Naive thymus-derived CD8-positive, alpha-beta T cell (primary cell): Measurements from ENCODE around the gene NPB. TPM values are rescaled to one million over a fixed set of nuclear protein-coding genes. Genes with fewer than 3 reads are reported as not detected.
A peak's percentile ranks its signal among the peaks of the same experiment; 100 is the strongest.

Experiments used
- ATAC-seq, 2 donors: fragments of 150-1000 bp; cut with Tn5 transposase in 1 of 2; sonication (Bioruptor Pico), chemical (Tn5 transposase) in 1 of 2; 1 replicate in 1 of 2; 2 replicates in 1 of 2; pipeline ENCODE4 v1.10.0; 2021; ENCODE audit warnings: mild to moderate bottlenecking in 2 of 2, moderate library complexity in 2 of 2
- POLR2A ChIA-PET: fragments of 350-600 bp; sonication (Branson Sonifier 250); formaldehyde crosslinking; loops from one replicate; lab custom pipeline; 2021; ENCODE audit warnings: antibody characterized with exemption; lab: Charles Lee
- DNase-seq, 10 donors: peaks; one replicate each; pipeline versions ENCODE4 v3.0.0 to v3.0.0-alpha.2; 2020 to 2022
- H3K27ac Mint-ChIP-seq, 10 donors: one replicate each; pipeline ENCODE4 v1.8.0; 2020 to 2022; ENCODE audit warnings: mild to moderate bottlenecking in 10 of 10, mixed read lengths in 10 of 10, moderate library complexity in 4 of 10, inconsistent platforms in 1 of 10
- H3K27me3 Mint-ChIP-seq, 5 donors: one replicate each; pipeline ENCODE4 v1.8.0; 2021 to 2022; ENCODE audit warnings: mixed read lengths in 5 of 5
- H3K36me3 Mint-ChIP-seq, 3 donors: one replicate each; pipeline ENCODE4 v1.8.0; 2020 to 2022; ENCODE audit warnings: mixed read lengths in 3 of 3, mild to moderate bottlenecking in 2 of 3, inconsistent platforms in 1 of 3
- H3K4me1 Mint-ChIP-seq, 4 donors: one replicate each; pipeline ENCODE4 v1.8.0; 2021 to 2022; ENCODE audit warnings: mixed read lengths in 4 of 4
- H3K4me3 Mint-ChIP-seq, 10 donors: one replicate each; pipeline ENCODE4 v1.8.0; 2020 to 2022; ENCODE audit warnings: mild to moderate bottlenecking in 10 of 10, mixed read lengths in 10 of 10, moderate library complexity in 6 of 10, inconsistent platforms in 1 of 10
- H3K9me3 Mint-ChIP-seq, 9 donors: one replicate each; pipeline ENCODE4 v1.8.0; 2020 to 2022; ENCODE audit warnings: mixed read lengths in 9 of 9, mild to moderate bottlenecking in 3 of 9, inconsistent platforms in 1 of 9, moderate library complexity in 1 of 9
- polyA plus RNA-seq, 3 donors: library from polyadenylated mRNA; unstranded; fragments of 300-500 nt; fragmentation: Illumina TruSeq; gene quantifications; one replicate each; pipeline ENCODE4 v1.2.3, GENCODE V29; 2021
- total RNA-seq, 8 experiments: library from RNA in 2 of 8; stranded (reverse) in 2 of 8; gene quantifications; one replicate each; pipeline ENCODE4 v1.2.3 and lab custom pipeline; 2021 to 2026

The NPB gene
- total and polyA plus RNA-seq, 5 experiments from 2014 or later: 0.69 to 1.0 TPM; not detected in 3

GRCh38 chr17:81948635-81949378 is 46.8 kb downstream of the NPB start:
- peaks cover 4 to 8% (median 5%) of the 10 kb centered on the region in 4 donors for H3K4me1 Mint-ChIP-seq
- DNase-seq (no peak), ATAC-seq (no peak)
- no peak overlapping the region for H3K4me3 Mint-ChIP-seq
- H3K27ac Mint-ChIP-seq: no peak overlapping the region
- no peaks in the 10 kb centered on the region for H3K9me3 Mint-ChIP-seq
- no peaks in the 10 kb centered on the region for H3K36me3 Mint-ChIP-seq
- POLR2A ChIA-PET: no interaction called here
- no peaks in the 10 kb centered on the region for H3K27me3 Mint-ChIP-seq

- H3K4me1 Mint-ChIP-seq: peaks cover 4 to 8% (median 5%) of the 10 kb centered on the region in 4 donors
- no peak for DNase-seq
- no peaks in the 10 kb centered on the region for H3K9me3 Mint-ChIP-seq
- H3K36me3 Mint-ChIP-seq: no peaks in the 10 kb centered on the region
- no peak overlapping the region for H3K27ac Mint-ChIP-seq
- no peaks in the 10 kb centered on the region for H3K27me3 Mint-ChIP-seq
- no peak for ATAC-seq
- H3K4me3 Mint-ChIP-seq: no peak overlapping the region
- POLR2A ChIA-PET: interaction anchor here (0.8 kb wide), 1 partner anchor 12 kb away, joined by 3 read pairs; no protein-coding TSS in a partner anchor
Observed at GRCh38 chr17:81950501-81950900, 48.5 kb downstream of the NPB start.

GRCh38 chr17:81951785-81952684 is 50.0 kb downstream of the NPB start:
- H3K36me3 Mint-ChIP-seq: no peaks in the 10 kb centered on the region
- no peaks in the 10 kb centered on the region for H3K27me3 Mint-ChIP-seq
- H3K27ac Mint-ChIP-seq: peak overlapping the region in 5 of 10 donors; percentile 22 to 70 (median 35)
- POLR2A ChIA-PET: interaction anchor here (0.6 to 1.3 kb wide), 2 partner anchors 8 to 82 kb away, joined by 3 to 4 read pairs; no protein-coding TSS in a partner anchor
- no peak for DNase-seq
- peak overlapping the region in 2 of 10 donors; percentile 38 to 46 for H3K4me3 Mint-ChIP-seq
- no peaks in the 10 kb centered on the region for H3K9me3 Mint-ChIP-seq
- H3K4me1 Mint-ChIP-seq: peaks cover 4 to 8% (median 5%) of the 10 kb centered on the region in 4 donors
- ATAC-seq: no peak

Other genes starting within 250 kb of the NPB start
- 1 to 10 TPM; 5.8 to 7.8 TPM for gene PDE6G, start 245.7 kb upstream of the NPB start, total RNA-seq
- 10 to 100 TPM in 2 of 3 donors, 1 to 10 TPM in 1; 4.6 to 19.6 (median 15.3) TPM for gene PDE6G, start 245.7 kb upstream of the NPB start, polyA plus RNA-seq
- gene OXLD1, start 235.6 kb upstream of the NPB start, total RNA-seq: 10 to 100 TPM; 69.4 to 71.7 TPM
- 100 to 1,000 TPM in 1 of 3 donors, 10 to 100 TPM in 2; 67.6 to 110 (median 98.3) TPM for gene OXLD1, start 235.6 kb upstream of the NPB start, polyA plus RNA-seq
- 10 to 100 TPM; 23.5 to 30.2 TPM for gene CCDC137, start 235.5 kb upstream of the NPB start, total RNA-seq
- 10 to 100 TPM; 11.0 to 23.9 (median 11.1) TPM for gene CCDC137, start 235.5 kb upstream of the NPB start, polyA plus RNA-seq
- gene ARL16, start 218.4 kb upstream of the NPB start, total RNA-seq: 10 to 100 TPM; 23.4 to 26.8 TPM
- 10 to 100 TPM; 26.0 to 39.3 (median 32.9) TPM for gene ARL16, start 218.4 kb upstream of the NPB start, polyA plus RNA-seq
- 100 to 1,000 TPM; 151 to 154 TPM for gene HGS, start 218.2 kb upstream of the NPB start, total RNA-seq
- gene HGS, start 218.2 kb upstream of the NPB start, polyA plus RNA-seq: 10 to 100 TPM; 15.4 to 31.1 (median 21.7) TPM
- gene MRPL12, start 198.9 kb upstream of the NPB start, total RNA-seq: 10 to 100 TPM; 23.8 to 25.9 TPM
- gene MRPL12, start 198.9 kb upstream of the NPB start, polyA plus RNA-seq: 10 to 100 TPM; 48.0 to 60.2 (median 48.0) TPM
- gene SLC25A10, start 190.0 kb upstream of the NPB start, total RNA-seq: 1 to 10 TPM; 6.0 to 6.1 TPM
- gene SLC25A10, start 190.0 kb upstream of the NPB start, polyA plus RNA-seq: 1 to 10 TPM; 2.3 to 4.4 (median 2.3) TPM
- not detected for gene GCGR, start 98.1 kb upstream of the NPB start, total RNA-seq
- gene GCGR, start 98.1 kb upstream of the NPB start, polyA plus RNA-seq: not detected
- gene MCRIP1, start 68.9 kb upstream of the NPB start, total RNA-seq: 10 to 100 TPM; 58.4 to 59.0 TPM
- 10 to 100 TPM; 49.5 to 61.8 (median 55.0) TPM for gene MCRIP1, start 68.9 kb upstream of the NPB start, polyA plus RNA-seq
- gene PPP1R27, start 67.2 kb upstream of the NPB start, total RNA-seq: not detected
- gene PPP1R27, start 67.2 kb upstream of the NPB start, polyA plus RNA-seq: under 1 TPM in 1 of 3 donors, not detected in 2; 0.11 TPM
- gene P4HB, start 41.7 kb upstream of the NPB start, total RNA-seq: 100 to 1,000 TPM; 181 to 190 TPM
- gene P4HB, start 41.7 kb upstream of the NPB start, polyA plus RNA-seq: 100 to 1,000 TPM; 166 to 191 (median 191) TPM
- 100 to 1,000 TPM; 317 to 343 TPM for gene ARHGDIA, start 30.9 kb upstream of the NPB start, total RNA-seq
- gene ARHGDIA, start 30.9 kb upstream of the NPB start, polyA plus RNA-seq: 100 to 1,000 TPM in 1 of 3 donors, 10 to 100 TPM in 2; 55.1 to 102 (median 87.2) TPM
- 10 to 100 TPM; 49.9 to 54.4 TPM for gene ALYREF, start 10.7 kb upstream of the NPB start, total RNA-seq
- 10 to 100 TPM; 31.7 to 55.4 (median 50.1) TPM for gene ALYREF, start 10.7 kb upstream of the NPB start, polyA plus RNA-seq
- gene ANAPC11, start 10.5 kb upstream of the NPB start, total RNA-seq: 10 to 100 TPM; 38.7 to 48.1 TPM
- 100 to 1,000 TPM; 273 to 324 (median 275) TPM for gene ANAPC11, start 10.5 kb upstream of the NPB start, polyA plus RNA-seq
- 10 to 100 TPM; 34.9 to 38.5 TPM for gene PCYT2, start 9.2 kb downstream of the NPB start, total RNA-seq
- gene PCYT2, start 9.2 kb downstream of the NPB start, polyA plus RNA-seq: 10 to 100 TPM; 22.9 to 24.0 (median 23.7) TPM
- gene SIRT7, start 15.9 kb downstream of the NPB start, total RNA-seq: 10 to 100 TPM; 66.5 to 70.8 TPM
- 10 to 100 TPM; 21.3 to 30.6 (median 25.6) TPM for gene SIRT7, start 15.9 kb downstream of the NPB start, polyA plus RNA-seq
- 10 to 100 TPM; 17.1 to 18.0 TPM for gene MAFG, start 25.5 kb downstream of the NPB start, total RNA-seq
- 1 to 10 TPM; 1.2 to 2.5 (median 2.2) TPM for gene MAFG, start 25.5 kb downstream of the NPB start, polyA plus RNA-seq
- gene PYCR1, start 35.1 kb downstream of the NPB start, total RNA-seq: 1 to 10 TPM; 5.7 to 9.1 TPM
- 1 to 10 TPM; 2.9 to 4.8 (median 3.0) TPM for gene PYCR1, start 35.1 kb downstream of the NPB start, polyA plus RNA-seq
- not detected for gene MYADML2, start 45.0 kb downstream of the NPB start, total RNA-seq
- not detected for gene MYADML2, start 45.0 kb downstream of the NPB start, polyA plus RNA-seq
- not detected for gene NOTUM, start 58.9 kb downstream of the NPB start, total RNA-seq
- not detected for gene NOTUM, start 58.9 kb downstream of the NPB start, polyA plus RNA-seq
- gene ASPSCR1, start 75.4 kb downstream of the NPB start, total RNA-seq: 10 to 100 TPM; 43.0 to 47.7 TPM
- 10 to 100 TPM; 28.1 to 33.4 (median 29.1) TPM for gene ASPSCR1, start 75.4 kb downstream of the NPB start, polyA plus RNA-seq
- 10 to 100 TPM; 33.6 to 37.6 TPM for gene CENPX, start 120.6 kb downstream of the NPB start, total RNA-seq
- 10 to 100 TPM; 42.7 to 63.0 (median 50.7) TPM for gene CENPX, start 120.6 kb downstream of the NPB start, polyA plus RNA-seq
- 10 to 100 TPM; 11.4 to 12.5 TPM for gene LRRC45, start 121.1 kb downstream of the NPB start, total RNA-seq
- gene LRRC45, start 121.1 kb downstream of the NPB start, polyA plus RNA-seq: 1 to 10 TPM; 2.7 to 6.0 (median 4.2) TPM
- gene RAC3, start 129.4 kb downstream of the NPB start, total RNA-seq: 1 to 10 TPM; 1.4 to 1.5 TPM
- not detected for gene RAC3, start 129.4 kb downstream of the NPB start, polyA plus RNA-seq
- 10 to 100 TPM; 72.5 to 81.0 TPM for gene DCXR, start 135.5 kb downstream of the NPB start, total RNA-seq
- gene DCXR, start 135.5 kb downstream of the NPB start, polyA plus RNA-seq: 100 to 1,000 TPM; 113 to 185 (median 127) TPM
- 10 to 100 TPM; 38.5 to 42.1 TPM for gene RFNG, start 149.6 kb downstream of the NPB start, total RNA-seq
- gene RFNG, start 149.6 kb downstream of the NPB start, polyA plus RNA-seq: 1 to 10 TPM; 2.2 to 8.5 (median 4.8) TPM
- gene GPS1, start 149.7 kb downstream of the NPB start, total RNA-seq: 10 to 100 TPM; 88.2 to 91.4 TPM
- gene GPS1, start 149.7 kb downstream of the NPB start, polyA plus RNA-seq: 100 to 1,000 TPM; 122 to 140 (median 126) TPM
- gene DUS1L, start 163.6 kb downstream of the NPB start, total RNA-seq: 100 to 1,000 TPM; 142 to 151 TPM
- 100 to 1,000 TPM in 1 of 3 donors, 10 to 100 TPM in 2; 68.6 to 167 (median 92.1) TPM for gene DUS1L, start 163.6 kb downstream of the NPB start, polyA plus RNA-seq
- 10 to 100 TPM; 28.3 to 32.3 TPM for gene FASN, start 196.0 kb downstream of the NPB start, total RNA-seq
- gene FASN, start 196.0 kb downstream of the NPB start, polyA plus RNA-seq: 1 to 10 TPM in 1 of 3 donors, under 1 TPM in 2; 0.33 to 2.4 (median 0.80) TPM